HG03575 (cell line): Measurements from ENCODE around the gene SUMO3.

Experiments used
- ATAC-seq: cut with Tn5 transposase; IDR thresholded peaks from one replicate; pipeline ENCODE4 v1.9.1; 2021; ENCODE audit not compliant: unreplicated experiment, insufficient number of reproducible peaks, low FRiP score; ENCODE audit errors: extremely low read depth

SUMO3 gene

GRCh38 chr21:44766014-44766817 is 51.6 kb downstream of the SUMO3 start:
- no peak for ATAC-seq

GRCh38 chr21:44765231-44766013 is 52.4 kb downstream of the SUMO3 start:
- ATAC-seq, result no peak

GRCh38 chr21:44764319-44765230 is 53.3 kb downstream of the SUMO3 start:
- ATAC-seq, result no peak

GRCh38 chr21:44763451-44764318 is 54.2 kb downstream of the SUMO3 start:
- no peak for ATAC-seq

- ATAC-seq, result no peak
Observed at GRCh38 chr21:44763050-44763378, 54.8 kb downstream of the SUMO3 start.

- ATAC-seq, result no peak
Observed at GRCh38 chr21:44762221-44763049, 55.4 kb downstream of the SUMO3 start.

GRCh38 chr21:44761747-44762208 is 56.1 kb downstream of the SUMO3 start:
- no peak for ATAC-seq

GRCh38 chr21:44761011-44761729 is 56.7 kb downstream of the SUMO3 start:
- no peak for ATAC-seq

- ATAC-seq, result no peak
Observed at GRCh38 chr21:44760376-44760775, 57.5 kb downstream of the SUMO3 start.

- no peak for ATAC-seq
Observed at GRCh38 chr21:44759628-44760285, 58.1 kb downstream of the SUMO3 start.

- no peak for ATAC-seq
Observed at GRCh38 chr21:44758781-44759627, 58.9 kb downstream of the SUMO3 start.

GRCh38 chr21:44758141-44758561 is 59.7 kb downstream of the SUMO3 start:
- no peak for ATAC-seq

- ATAC-seq, result no peak
Observed at GRCh38 chr21:44757731-44758130, 60.1 kb downstream of the SUMO3 start.

- no peak for ATAC-seq
Observed at GRCh38 chr21:44756423-44757185, 61.3 kb downstream of the SUMO3 start.
